Kidney (tissue), 14 donors: ENCODE results near the gene JAKMIP1. TPM values are rescaled to one million over a fixed set of nuclear protein-coding genes. Genes with fewer than 3 reads are reported as not detected.
A peak's percentile ranks its signal among the peaks of the same experiment; 100 is the strongest.

ENCODE experiments used
- DNase-seq, 5 donors: peaks; one replicate each; pipeline ENCODE4 v3.0.0-alpha.2; 2013 to 2020
- FAIRE-seq: peaks from 2 replicates; lab custom pipeline; 2012; peaks lifted over from hg19 to GRCh38; lab: Jason Lieb, UNC
- H3K27ac ChIP-seq, 2 donors: one replicate each; pipeline ENCODE4 v1.7.0; 2013; ENCODE audit warnings: low read depth in 2 of 2, low read length in 2 of 2, inconsistent platforms in 1 of 2
- H3K27me3 ChIP-seq: one replicate; pipeline ENCODE4 v1.7.1; 2013; ENCODE audit warnings: low read length, inconsistent platforms; ENCODE audit not compliant: control insufficient read depth, insufficient read depth
- H3K36me3 ChIP-seq, 3 donors: one replicate each; pipeline versions ENCODE4 v1.7.0 to v1.7.1; 2013; ENCODE audit warnings: low read length in 3 of 3, control low read depth in 1 of 3, inconsistent platforms in 1 of 3; ENCODE audit not compliant: insufficient read depth in 3 of 3, control insufficient read depth in 2 of 3
- H3K4me1 ChIP-seq, 3 donors: one replicate each; pipeline versions ENCODE4 v1.7.0 to v1.7.1; 2013; ENCODE audit warnings: low read length in 3 of 3, inconsistent platforms in 1 of 3, low read depth in 1 of 3; ENCODE audit not compliant: control insufficient read depth in 2 of 3, insufficient read depth in 2 of 3
- H3K4me3 ChIP-seq, 3 donors: one replicate each; pipeline versions ENCODE4 v1.7.0 to v1.8.1; 2013; ENCODE audit warnings: low read length in 3 of 3, control low read depth in 1 of 3, inconsistent platforms in 1 of 3
- H3K9ac ChIP-seq, 3 donors: one replicate each; pipeline versions ENCODE4 v1.7.0 to v1.7.1; 2013; ENCODE audit warnings: low read length in 3 of 3, control low read depth in 1 of 3, inconsistent platforms in 1 of 3
- H3K9me3 ChIP-seq, 3 donors: one replicate each; pipeline versions ENCODE4 v1.7.0 to v1.7.1; 2013; ENCODE audit warnings: low read length in 3 of 3, control low read depth in 1 of 3, inconsistent platforms in 1 of 3; ENCODE audit not compliant: control insufficient read depth in 2 of 3, insufficient read depth in 1 of 3
- intact Hi-C: fragments of 100-400 bp; cut with DNase I; formaldehyde crosslinking; loops from one replicate; pipeline ENCODE4 v1.11.1; 2022
- polyA plus RNA-seq: library from polyadenylated mRNA; stranded (reverse); fragments of 350-450 nt; fragmentation: Illumina TruSeq; extraction: RNeasy Lipid Tissue Mini Kit (QIAGEN cat#74804); gene quantifications from one replicate; pipeline ENCODE4 v1.2.3, GENCODE V29; 2014; ENCODE audit warnings: low read depth, low replicate concordance; ENCODE audit not compliant: insufficient read depth
- total RNA-seq: library from RNA; stranded (reverse); fragmentation: NEBNext Ultra II Directional; extraction: Animal tissue kit (Norgen Biotek cat#: 25700); gene quantifications from one replicate; pipeline ENCODE4 v1.2.1, GENCODE V29; 2021
- TF ChIP-seq, protein P1 (sequence below): IDR thresholded peaks from 3 replicates; pipeline ENCODE4 v1.5.1; 2012; ENCODE audit warnings: mild to moderate bottlenecking, moderate library complexity, borderline replicate concordance; ENCODE audit not compliant: insufficient read depth; ENCODE audit errors: extremely low read depth
- donor health status: control.
- donor health status: control.
- donor health status: control.
- donor health status: control.
- donor health status: control.
- donor health status: DM: yes; HTN: yes; CAD: no.
- donor health status: Normal renal cell carcinoma (clear cell type).

The JAKMIP1 gene
- total and polyA plus RNA-seq, 2 donors from 2014 or later, result 0.69 TPM; not detected in 1

DNA sequence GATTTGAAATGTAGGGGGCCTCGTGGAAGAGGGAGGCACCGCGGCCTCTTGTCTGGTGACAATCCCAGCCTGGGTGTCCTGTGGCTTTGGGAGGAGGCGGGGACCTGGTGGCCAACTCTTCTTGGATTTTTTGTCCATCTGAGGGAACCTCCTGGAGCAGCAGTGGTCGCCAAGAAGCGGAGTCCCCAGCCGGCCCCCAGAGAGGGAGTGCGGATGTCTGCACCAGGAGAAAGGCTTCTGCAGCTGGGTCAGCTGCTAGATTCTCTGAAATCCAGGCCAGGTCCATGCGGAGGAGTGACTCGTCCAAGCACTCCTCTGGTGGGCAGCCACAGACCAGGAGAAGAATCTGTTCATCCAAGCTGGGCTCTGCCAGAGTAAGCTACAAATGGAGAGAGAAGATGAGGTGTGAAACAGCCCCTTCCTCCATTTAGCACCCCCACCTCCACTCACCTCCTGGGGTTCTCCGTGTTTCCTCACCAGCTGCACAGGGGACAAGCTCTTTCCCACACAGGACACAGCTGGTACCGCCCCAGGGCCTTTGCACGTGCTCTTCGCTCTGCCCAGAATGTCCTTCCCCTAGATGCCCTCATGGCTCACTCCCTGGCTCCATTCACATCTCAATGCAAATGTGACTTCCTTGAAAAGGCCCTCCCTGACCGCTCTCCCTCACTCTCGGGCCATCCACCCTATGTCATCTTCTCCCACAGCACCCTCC is 209.7 kb downstream of the JAKMIP1 start:
- H3K36me3 ChIP-seq, result no peaks in the 10 kb centered on the region
- no peaks in the 10 kb centered on the region for H3K27me3 ChIP-seq
- no peaks in the 10 kb centered on the region for H3K4me1 ChIP-seq
- TF ChIP-seq, protein P1, sequence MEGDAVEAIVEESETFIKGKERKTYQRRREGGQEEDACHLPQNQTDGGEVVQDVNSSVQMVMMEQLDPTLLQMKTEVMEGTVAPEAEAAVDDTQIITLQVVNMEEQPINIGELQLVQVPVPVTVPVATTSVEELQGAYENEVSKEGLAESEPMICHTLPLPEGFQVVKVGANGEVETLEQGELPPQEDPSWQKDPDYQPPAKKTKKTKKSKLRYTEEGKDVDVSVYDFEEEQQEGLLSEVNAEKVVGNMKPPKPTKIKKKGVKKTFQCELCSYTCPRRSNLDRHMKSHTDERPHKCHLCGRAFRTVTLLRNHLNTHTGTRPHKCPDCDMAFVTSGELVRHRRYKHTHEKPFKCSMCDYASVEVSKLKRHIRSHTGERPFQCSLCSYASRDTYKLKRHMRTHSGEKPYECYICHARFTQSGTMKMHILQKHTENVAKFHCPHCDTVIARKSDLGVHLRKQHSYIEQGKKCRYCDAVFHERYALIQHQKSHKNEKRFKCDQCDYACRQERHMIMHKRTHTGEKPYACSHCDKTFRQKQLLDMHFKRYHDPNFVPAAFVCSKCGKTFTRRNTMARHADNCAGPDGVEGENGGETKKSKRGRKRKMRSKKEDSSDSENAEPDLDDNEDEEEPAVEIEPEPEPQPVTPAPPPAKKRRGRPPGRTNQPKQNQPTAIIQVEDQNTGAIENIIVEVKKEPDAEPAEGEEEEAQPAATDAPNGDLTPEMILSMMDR, result no peak
- FAIRE-seq (no peak), DNase-seq (peak in 1 of 5 donors; percentile 13)
- no peak overlapping the region for H3K27ac ChIP-seq
- no peak overlapping the region for H3K4me3 ChIP-seq
- intact Hi-C loops, result no loop called here
- H3K9ac ChIP-seq, result no peak overlapping the region
- H3K9me3 ChIP-seq, result no peaks in the 10 kb centered on the region

DNA sequence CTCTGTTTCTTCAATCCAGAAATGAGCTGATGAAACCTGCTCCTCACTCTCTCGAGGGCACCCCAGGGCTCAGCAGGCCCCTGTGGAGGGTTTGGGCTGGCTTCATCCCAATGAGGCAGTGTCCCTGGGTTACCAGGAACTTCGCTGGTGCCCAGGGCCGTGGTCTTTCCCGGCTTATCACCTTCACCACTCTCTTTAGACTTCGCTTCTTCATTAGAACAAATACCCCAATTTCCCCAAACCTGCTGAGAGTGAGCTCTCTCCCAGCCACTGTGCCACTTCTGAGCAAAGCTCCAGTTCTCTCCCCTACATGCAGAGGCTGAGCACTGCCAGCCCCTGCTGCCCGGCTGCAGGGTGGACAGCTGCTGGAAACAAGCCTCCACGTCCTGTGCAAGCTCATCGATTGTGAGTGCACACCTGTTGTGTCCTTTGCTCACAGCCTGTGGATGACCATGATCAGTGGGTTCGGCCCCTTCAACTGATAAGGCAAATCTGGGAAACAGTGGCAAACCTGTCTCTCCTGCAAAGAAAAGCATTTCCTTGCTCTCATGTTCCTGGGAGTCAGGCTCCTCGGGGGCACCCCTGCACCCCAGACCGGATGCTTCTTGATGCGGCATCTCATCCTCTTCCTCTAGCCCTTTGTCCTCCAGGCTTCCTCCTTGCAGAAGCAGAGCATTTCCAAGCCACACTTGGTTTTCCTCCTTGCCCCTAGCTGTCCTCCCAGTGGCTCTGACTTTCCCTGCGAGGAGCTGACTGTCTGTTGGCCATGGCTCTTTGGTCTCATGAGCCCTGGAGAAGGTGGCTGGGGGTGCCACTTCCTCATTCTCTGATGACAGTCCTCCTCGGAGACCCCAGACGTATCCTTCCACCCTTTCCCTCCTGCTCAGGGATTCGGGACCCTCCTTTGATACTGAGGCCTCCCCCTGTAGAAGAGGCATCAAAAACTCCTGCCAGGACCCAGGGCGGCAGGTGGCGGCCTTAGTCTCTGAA is 210.8 kb downstream of the JAKMIP1 start:
- FAIRE-seq, result no peak
- H3K27ac ChIP-seq, result no peak overlapping the region
- H3K4me1 ChIP-seq, result no peaks in the 10 kb centered on the region
- no peak overlapping the region for H3K4me3 ChIP-seq
- H3K9me3 ChIP-seq, result peaks cover 0 to 5% (median 2%) of the 10 kb centered on the region in 3 donors
- no peak overlapping the region for H3K9ac ChIP-seq
- H3K36me3 ChIP-seq, result no peaks in the 10 kb centered on the region
- TF ChIP-seq, protein P1, result no peak
- DNase-seq, result peak in 1 of 5 donors; percentile 4
- no peaks in the 10 kb centered on the region for H3K27me3 ChIP-seq
- intact Hi-C loops, result no loop called here

DNA sequence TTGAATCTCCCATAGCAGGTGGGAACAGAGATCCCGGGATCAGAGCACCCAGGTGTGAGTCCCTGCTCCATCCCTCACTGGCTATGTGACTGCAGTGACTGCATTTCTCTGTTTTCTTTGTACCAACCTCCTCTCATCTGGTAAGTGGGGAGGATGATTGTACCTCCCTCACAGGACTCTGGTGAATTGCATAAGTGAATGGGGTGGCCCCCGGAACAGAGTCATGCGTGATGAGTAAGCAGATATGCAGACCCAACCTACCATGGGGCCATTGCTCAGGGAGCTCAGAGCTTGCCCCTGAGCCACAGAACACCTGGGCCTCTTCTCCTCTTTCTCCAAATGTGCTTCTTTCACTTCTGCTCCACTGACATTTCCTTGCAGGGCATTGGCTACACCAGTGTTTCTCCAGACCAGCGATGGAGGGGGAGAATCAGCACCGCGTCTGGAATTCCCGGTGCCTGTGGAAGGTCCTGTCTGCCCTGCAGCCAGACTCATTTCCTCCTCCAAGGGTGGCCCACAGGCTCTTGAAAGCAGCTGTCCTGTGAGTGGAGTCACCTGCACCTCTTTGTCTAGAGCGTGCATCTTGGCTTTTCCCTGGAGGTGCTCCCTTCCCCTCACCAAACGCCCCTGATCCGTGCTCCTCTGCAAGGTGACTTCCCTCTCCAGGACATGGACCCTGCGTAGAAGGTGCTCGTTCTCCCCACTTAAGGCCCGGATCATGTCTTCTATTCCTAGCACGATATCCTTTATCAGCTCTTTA is 212.1 kb downstream of the JAKMIP1 start:
- Histone ChIP-seq H3K4me1 (no peaks in the 10 kb centered on the region), H3K9me3 (peaks cover 0 to 10% (median 6%) of the 10 kb centered on the region in 3 donors), H3K9ac (no peak overlapping the region), H3K36me3 (no peaks in the 10 kb centered on the region), H3K4me3 (no peak overlapping the region), H3K27ac (no peak overlapping the region), H3K27me3 (no peaks in the 10 kb centered on the region)
- TF ChIP-seq, protein P1, result no peak
- intact Hi-C loops, result no loop called here
- FAIRE-seq (no peak), DNase-seq (peak in 1 of 5 donors; percentile 3)
